ENCODE data around the gene ZSCAN22. TPM values are rescaled to one million over a fixed set of nuclear protein-coding genes. Genes with fewer than 3 reads are reported as not detected.

ZSCAN22 gene
- total and polyA plus RNA-seq, 2 of the 13 experiments (the other 11 are each of a cell fraction or from before 2014, with no cell fraction given) = 2.5 to 3.5 TPM

DNA sequence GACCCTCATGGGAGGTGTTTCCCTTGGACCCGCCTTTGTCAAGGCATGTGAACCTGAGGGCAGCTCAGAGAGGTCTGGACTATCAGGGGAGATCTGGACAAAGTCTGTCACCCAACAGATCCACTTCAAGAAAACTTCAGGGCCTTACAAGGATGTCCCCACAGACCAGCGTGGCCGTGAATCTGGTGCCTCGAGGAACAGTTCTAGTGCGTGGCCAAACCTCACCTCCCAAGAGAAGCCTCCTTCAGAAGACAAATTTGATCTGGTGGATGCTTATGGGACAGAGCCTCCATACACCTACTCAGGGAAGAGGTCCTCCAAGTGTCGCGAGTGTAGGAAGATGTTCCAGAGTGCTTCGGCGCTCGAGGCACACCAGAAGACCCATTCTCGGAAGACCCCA is 11.5 kb downstream of the ZSCAN22 start (continued):
- TF ChIP-seq ZNF432 (CRISPR knock-in tag; IDR thresholded peaks at IDR 0.05; ENCODE audit: borderline replicate concordance) = no peak
- TF ChIP-seq, protein P1, sequence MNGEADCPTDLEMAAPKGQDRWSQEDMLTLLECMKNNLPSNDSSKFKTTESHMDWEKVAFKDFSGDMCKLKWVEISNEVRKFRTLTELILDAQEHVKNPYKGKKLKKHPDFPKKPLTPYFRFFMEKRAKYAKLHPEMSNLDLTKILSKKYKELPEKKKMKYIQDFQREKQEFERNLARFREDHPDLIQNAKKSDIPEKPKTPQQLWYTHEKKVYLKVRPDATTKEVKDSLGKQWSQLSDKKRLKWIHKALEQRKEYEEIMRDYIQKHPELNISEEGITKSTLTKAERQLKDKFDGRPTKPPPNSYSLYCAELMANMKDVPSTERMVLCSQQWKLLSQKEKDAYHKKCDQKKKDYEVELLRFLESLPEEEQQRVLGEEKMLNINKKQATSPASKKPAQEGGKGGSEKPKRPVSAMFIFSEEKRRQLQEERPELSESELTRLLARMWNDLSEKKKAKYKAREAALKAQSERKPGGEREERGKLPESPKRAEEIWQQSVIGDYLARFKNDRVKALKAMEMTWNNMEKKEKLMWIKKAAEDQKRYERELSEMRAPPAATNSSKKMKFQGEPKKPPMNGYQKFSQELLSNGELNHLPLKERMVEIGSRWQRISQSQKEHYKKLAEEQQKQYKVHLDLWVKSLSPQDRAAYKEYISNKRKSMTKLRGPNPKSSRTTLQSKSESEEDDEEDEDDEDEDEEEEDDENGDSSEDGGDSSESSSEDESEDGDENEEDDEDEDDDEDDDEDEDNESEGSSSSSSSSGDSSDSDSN (CRISPR knock-in tag; IDR thresholded peaks at IDR 0.05) = no peak
- TF ChIP-seq GZF1 (CRISPR knock-in tag; IDR thresholded peaks at IDR 0.05) = no peak
- TF ChIP-seq SSRP1 (CRISPR knock-in tag; IDR thresholded peaks at IDR 0.05) = no peak
- no peak for TF ChIP-seq ZNF496 (CRISPR knock-in tag; IDR thresholded peaks at IDR 0.05; ENCODE audit: insufficient replicate concordance)
- no peak for TF ChIP-seq GATAD2A (CRISPR knock-in tag; IDR thresholded peaks at IDR 0.05)
- TF ChIP-seq GTF2F1 (IDR thresholded peaks at IDR 0.05; ENCODE audit: low read length) = no peak

DNA sequence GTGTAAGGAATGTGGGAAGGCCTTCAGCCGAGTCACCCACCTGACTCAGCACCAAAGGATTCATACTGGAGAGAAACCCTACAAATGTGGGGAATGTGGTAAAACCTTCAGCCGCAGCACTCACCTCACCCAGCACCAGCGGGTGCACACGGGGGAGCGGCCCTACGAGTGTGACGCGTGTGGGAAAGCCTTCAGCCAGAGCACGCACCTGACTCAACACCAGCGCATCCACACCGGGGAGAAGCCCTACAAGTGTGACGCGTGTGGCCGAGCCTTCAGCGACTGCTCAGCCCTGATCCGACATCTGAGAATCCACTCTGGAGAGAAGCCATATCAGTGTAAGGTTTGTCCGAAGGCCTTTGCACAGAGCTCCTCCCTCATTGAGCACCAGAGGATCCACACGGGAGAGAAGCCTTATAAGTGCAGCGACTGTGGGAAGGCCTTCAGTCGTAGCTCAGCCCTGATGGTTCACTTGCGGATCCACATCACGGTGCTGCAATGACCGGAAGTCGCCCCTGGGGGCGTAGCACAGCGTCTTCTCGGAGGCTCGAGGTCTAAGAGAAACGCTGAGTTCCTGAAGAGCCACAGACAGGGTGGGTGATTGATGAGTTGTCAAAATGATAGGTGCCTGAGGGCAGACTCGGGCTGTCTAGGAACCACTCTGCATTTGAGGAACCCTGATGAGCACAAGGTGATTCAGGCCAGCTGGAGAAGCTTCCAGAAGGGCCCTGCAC is 12.2 kb downstream of the ZSCAN22 start:
- Histone ChIP-seq H3K4me3 (replicated peaks in 1 of 3; ENCODE audit: insufficient read depth in 1 of 3, low read depth in 2 of 3, low read length in 3 of 3) (no peak overlapping the region), H3K9ac (ENCODE audit: insufficient read depth, low read depth, low read length) (no peak overlapping the region), H3K9me3 (ENCODE audit: low read length) (no peaks in the 10 kb centered on the region), H3K27me3 (ENCODE audit: control insufficient read depth in 1 of 2, insufficient read depth in 2 of 2, low read length in 2 of 2) (no peaks in the 10 kb centered on the region), H3K36me3 (replicated peaks in 1 of 2; ENCODE audit: control insufficient read depth in 1 of 2, insufficient read depth in 2 of 2, low read length in 2 of 2) (peaks cover 14 to 38% of the 10 kb centered on the region in 2 experiments; a peak in 4 of 5 replicates), H3K79me2 (ENCODE audit: insufficient read depth, low read length) (no peaks in the 10 kb centered on the region), H3K4me1 (ENCODE audit: insufficient read depth, low read length) (no peaks in the 10 kb centered on the region), H3K4me2 (ENCODE audit: low read depth, low read length) (no peak overlapping the region), H3K27ac (ENCODE audit: extremely low read length, insufficient read depth, low read length) (no peak overlapping the region), H4K20me1 (ENCODE audit: insufficient read depth, low read length) (no peaks in the 10 kb centered on the region), H2AFZ (ENCODE audit: low read length) (no peak overlapping the region)
- no peak for FAIRE-seq
- in situ Hi-C loops (cut with HindIII; ENCODE audit: extremely low pct_ligation_motif_present, low pct_unique_long_range_greater_than_20kb) (no loop called here), intact Hi-C loops (cut with micrococcal nuclease; ENCODE audit: unreplicated experiment) (no loop called here)
- CTCF ChIA-PET (ENCODE audit: low intra/inter-chr PET ratio, low total read pairs) = no interaction called here
- no peak for DNase-seq (ENCODE audit: low spot score)
- peak; percentile 61 for ATAC-seq
- TF ChIP-seq, protein P2, sequence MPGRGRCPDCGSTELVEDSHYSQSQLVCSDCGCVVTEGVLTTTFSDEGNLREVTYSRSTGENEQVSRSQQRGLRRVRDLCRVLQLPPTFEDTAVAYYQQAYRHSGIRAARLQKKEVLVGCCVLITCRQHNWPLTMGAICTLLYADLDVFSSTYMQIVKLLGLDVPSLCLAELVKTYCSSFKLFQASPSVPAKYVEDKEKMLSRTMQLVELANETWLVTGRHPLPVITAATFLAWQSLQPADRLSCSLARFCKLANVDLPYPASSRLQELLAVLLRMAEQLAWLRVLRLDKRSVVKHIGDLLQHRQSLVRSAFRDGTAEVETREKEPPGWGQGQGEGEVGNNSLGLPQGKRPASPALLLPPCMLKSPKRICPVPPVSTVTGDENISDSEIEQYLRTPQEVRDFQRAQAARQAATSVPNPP (CRISPR knock-in tag; IDR thresholded peaks at IDR 0.05) = no peak
- TF ChIP-seq ELF3 (CRISPR knock-in tag; IDR thresholded peaks at IDR 0.05) (no peak), ZNF780A (CRISPR knock-in tag; IDR thresholded peaks at IDR 0.05) (no peak)
- TF ChIP-seq, protein P3, sequence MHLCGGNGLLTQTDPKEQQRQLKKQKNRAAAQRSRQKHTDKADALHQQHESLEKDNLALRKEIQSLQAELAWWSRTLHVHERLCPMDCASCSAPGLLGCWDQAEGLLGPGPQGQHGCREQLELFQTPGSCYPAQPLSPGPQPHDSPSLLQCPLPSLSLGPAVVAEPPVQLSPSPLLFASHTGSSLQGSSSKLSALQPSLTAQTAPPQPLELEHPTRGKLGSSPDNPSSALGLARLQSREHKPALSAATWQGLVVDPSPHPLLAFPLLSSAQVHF (CRISPR knock-in tag; IDR thresholded peaks at IDR 0.05) = no peak
- BruUV-seq (replicated peaks) = no TSS peak
- WGBS (ENCODE audit: low lambda C conversion rate) = 94% methylated on average over 19 of the region's 30 CpGs
- POLR2A ChIA-PET = no interaction called here
